Kidney (tissue), 14 donors: ENCODE data around the gene MARCHF10. TPM values are rescaled to one million over a fixed set of nuclear protein-coding genes. Genes with fewer than 3 reads are reported as not detected.
A peak's percentile ranks its signal among the peaks of the same experiment; 100 is the strongest.

ENCODE experiments used
- DNase-seq, 5 donors: peaks; one replicate each; pipeline ENCODE4 v3.0.0-alpha.2; 2013 to 2020
- FAIRE-seq: peaks from 2 replicates; lab custom pipeline; 2012; peaks lifted over from hg19 to GRCh38; lab: Jason Lieb, UNC
- H3K27ac ChIP-seq, 2 donors: one replicate each; pipeline ENCODE4 v1.7.0; 2013; ENCODE audit warnings: low read depth in 2 of 2, low read length in 2 of 2, inconsistent platforms in 1 of 2
- H3K27me3 ChIP-seq: one replicate; pipeline ENCODE4 v1.7.1; 2013; ENCODE audit warnings: low read length, inconsistent platforms; ENCODE audit not compliant: control insufficient read depth, insufficient read depth
- H3K36me3 ChIP-seq, 3 donors: one replicate each; pipeline versions ENCODE4 v1.7.0 to v1.7.1; 2013; ENCODE audit warnings: low read length in 3 of 3, control low read depth in 1 of 3, inconsistent platforms in 1 of 3; ENCODE audit not compliant: insufficient read depth in 3 of 3, control insufficient read depth in 2 of 3
- H3K4me1 ChIP-seq, 3 donors: one replicate each; pipeline versions ENCODE4 v1.7.0 to v1.7.1; 2013; ENCODE audit warnings: low read length in 3 of 3, inconsistent platforms in 1 of 3, low read depth in 1 of 3; ENCODE audit not compliant: control insufficient read depth in 2 of 3, insufficient read depth in 2 of 3
- H3K4me3 ChIP-seq, 3 donors: one replicate each; pipeline versions ENCODE4 v1.7.0 to v1.8.1; 2013; ENCODE audit warnings: low read length in 3 of 3, control low read depth in 1 of 3, inconsistent platforms in 1 of 3
- H3K9ac ChIP-seq, 3 donors: one replicate each; pipeline versions ENCODE4 v1.7.0 to v1.7.1; 2013; ENCODE audit warnings: low read length in 3 of 3, control low read depth in 1 of 3, inconsistent platforms in 1 of 3
- H3K9me3 ChIP-seq, 3 donors: one replicate each; pipeline versions ENCODE4 v1.7.0 to v1.7.1; 2013; ENCODE audit warnings: low read length in 3 of 3, control low read depth in 1 of 3, inconsistent platforms in 1 of 3; ENCODE audit not compliant: control insufficient read depth in 2 of 3, insufficient read depth in 1 of 3
- CTCF ChIP-seq: IDR thresholded peaks from 3 replicates; pipeline ENCODE4 v1.5.1; 2012; ENCODE audit warnings: mild to moderate bottlenecking, moderate library complexity, borderline replicate concordance; ENCODE audit not compliant: insufficient read depth; ENCODE audit errors: extremely low read depth
- intact Hi-C: fragments of 100-400 bp; cut with DNase I; formaldehyde crosslinking; loops from one replicate; pipeline ENCODE4 v1.11.1; 2022
- polyA plus RNA-seq: library from polyadenylated mRNA; stranded (reverse); fragments of 350-450 nt; fragmentation: Illumina TruSeq; extraction: RNeasy Lipid Tissue Mini Kit (QIAGEN cat#74804); gene quantifications from one replicate; pipeline ENCODE4 v1.2.3, GENCODE V29; 2014; ENCODE audit warnings: low read depth, low replicate concordance; ENCODE audit not compliant: insufficient read depth
- total RNA-seq: library from RNA; stranded (reverse); fragmentation: NEBNext Ultra II Directional; extraction: Animal tissue kit (Norgen Biotek cat#: 25700); gene quantifications from one replicate; pipeline ENCODE4 v1.2.1, GENCODE V29; 2021
- donor health status: control.
- donor health status: control.
- donor health status: control.
- donor health status: control.
- donor health status: control.
- donor health status: DM: yes; HTN: yes; CAD: no.
- donor health status: Normal renal cell carcinoma (clear cell type).

MARCHF10 gene
- total and polyA plus RNA-seq, 2 donors from 2014 or later = 0.66 to 6.3 TPM

GRCh38 chr17:62805234-62805633 is 2.9 kb downstream of the MARCHF10 start:
- no peak for FAIRE-seq

GRCh38 chr17:62804822-62805221 is 3.3 kb downstream of the MARCHF10 start:
- H3K4me3 ChIP-seq = no peak overlapping the region
- H3K4me1 ChIP-seq = no peaks in the 10 kb centered on the region
- H3K27ac ChIP-seq = no peak overlapping the region
- intact Hi-C loops = no loop called here
- TF ChIP-seq CTCF = no peak
- FAIRE-seq (no peak), DNase-seq (peak in 1 of 5 donors; percentile 35)
- no peak overlapping the region for H3K9ac ChIP-seq
- no peaks in the 10 kb centered on the region for H3K36me3 ChIP-seq
- no peaks in the 10 kb centered on the region for H3K27me3 ChIP-seq
- H3K9me3 ChIP-seq = no peaks in the 10 kb centered on the region

More at GRCh38 chr17:62805234-62805633, 2.9 kb downstream of the MARCHF10 start:
- intact Hi-C loops = no loop called here
- DNase-seq = no peak
- no peaks in the 10 kb centered on the region for H3K27me3 ChIP-seq
- no peaks in the 10 kb centered on the region for H3K36me3 ChIP-seq
- no peak overlapping the region for H3K9ac ChIP-seq
- no peaks in the 10 kb centered on the region for H3K9me3 ChIP-seq
- H3K27ac ChIP-seq = no peak overlapping the region
- TF ChIP-seq CTCF = no peak
- no peaks in the 10 kb centered on the region for H3K4me1 ChIP-seq
- no peak overlapping the region for H3K4me3 ChIP-seq

GRCh38 chr17:62804025-62804424 is 4.1 kb downstream of the MARCHF10 start:
- TF ChIP-seq CTCF = no peak
- no peaks in the 10 kb centered on the region for H3K36me3 ChIP-seq
- no peak overlapping the region for H3K9ac ChIP-seq
- H3K27ac ChIP-seq = no peak overlapping the region
- H3K4me1 ChIP-seq = no peaks in the 10 kb centered on the region
- H3K27me3 ChIP-seq = no peaks in the 10 kb centered on the region
- no peaks in the 10 kb centered on the region for H3K9me3 ChIP-seq
- DNase-seq = peak in 1 of 5 donors; percentile 24
- no peak for FAIRE-seq
- H3K4me3 ChIP-seq = no peak overlapping the region
- intact Hi-C loops = no loop called here
